Activated T-cell treated with anti-CD3 and anti-CD28 coated beads, Interleukin-2, amount 50 U/mL, for 48 hours (primary cell): ENCODE measurements around the gene QSOX1.
"Not testable (repeated sequence)": the region's sequence is repeated elsewhere in the genome, so short reads cannot be mapped to it uniquely, and the experiment has no call there.

Experiments
- DNase-seq, 2 experiments: peaks; one replicate each; pipeline ENCODE4 v3.0.0-alpha.2; 2020

Gene QSOX1

DNA sequence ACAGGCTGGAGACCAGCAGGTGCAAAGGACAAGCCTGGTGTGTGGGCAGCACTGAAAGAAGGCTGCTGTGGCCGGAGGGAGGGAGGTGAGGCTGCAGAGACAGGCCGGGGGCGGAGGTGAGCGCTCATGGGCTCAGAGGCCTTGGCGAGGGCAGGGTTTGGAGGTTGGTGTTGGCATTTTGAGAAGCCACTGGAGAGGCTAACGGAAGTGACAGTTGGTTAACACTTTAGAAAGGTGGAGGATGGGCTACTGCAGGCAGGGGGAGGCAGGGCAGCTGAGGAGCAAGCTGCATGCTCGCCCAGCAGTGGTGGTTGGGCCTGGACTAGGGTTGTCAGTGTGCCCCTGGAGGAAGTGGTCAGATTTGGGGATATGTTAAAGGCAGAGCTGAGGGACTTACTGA is 37.5 kb downstream of the QSOX1 start:
- DNase-seq = no peak

DNA sequence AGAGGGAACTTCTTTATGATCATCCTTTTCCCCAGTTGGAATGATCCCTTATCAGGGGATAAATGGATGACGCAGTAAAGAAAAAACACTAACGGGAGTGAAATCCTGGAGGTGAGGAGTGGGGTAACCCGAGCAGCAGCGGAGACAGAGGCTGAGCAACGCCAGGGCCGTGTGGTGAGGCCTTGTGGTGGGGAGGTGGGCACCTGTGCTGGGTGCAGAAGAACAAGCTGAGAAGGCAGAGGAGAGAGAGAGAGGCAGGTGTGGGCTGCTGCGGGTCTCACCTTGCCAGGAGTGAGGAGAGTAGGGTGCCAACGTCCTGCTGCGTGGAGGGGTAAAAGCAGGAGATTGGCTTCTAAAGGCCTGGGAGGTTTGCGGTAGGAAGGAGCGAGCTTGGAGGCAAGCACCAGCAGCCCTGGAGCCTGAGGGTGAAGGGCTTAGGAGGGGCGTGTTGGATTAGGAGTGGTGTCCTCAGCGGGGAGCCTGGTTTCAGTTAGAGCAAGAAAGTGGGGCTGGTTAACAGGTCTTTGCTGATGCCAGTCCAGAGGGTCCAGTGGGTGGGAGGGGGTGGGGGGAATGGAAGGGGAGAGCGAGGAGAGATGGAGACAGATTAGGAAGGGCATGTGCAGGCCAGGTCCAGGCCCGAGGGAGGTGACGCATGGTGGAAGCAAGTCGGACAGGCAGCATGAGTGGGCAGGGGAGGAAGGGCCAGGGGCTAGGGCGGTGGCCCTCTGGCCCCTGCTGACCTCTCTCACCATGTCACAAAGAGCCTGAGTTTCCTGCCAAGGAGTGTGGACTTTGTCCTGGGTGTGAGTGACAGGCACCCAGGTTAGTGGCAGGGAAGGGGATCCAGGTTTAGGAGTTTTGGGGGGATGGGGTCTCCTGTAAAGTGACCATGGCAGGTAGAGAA is 38.7 kb downstream of the QSOX1 start:
- no peak for DNase-seq

DNA sequence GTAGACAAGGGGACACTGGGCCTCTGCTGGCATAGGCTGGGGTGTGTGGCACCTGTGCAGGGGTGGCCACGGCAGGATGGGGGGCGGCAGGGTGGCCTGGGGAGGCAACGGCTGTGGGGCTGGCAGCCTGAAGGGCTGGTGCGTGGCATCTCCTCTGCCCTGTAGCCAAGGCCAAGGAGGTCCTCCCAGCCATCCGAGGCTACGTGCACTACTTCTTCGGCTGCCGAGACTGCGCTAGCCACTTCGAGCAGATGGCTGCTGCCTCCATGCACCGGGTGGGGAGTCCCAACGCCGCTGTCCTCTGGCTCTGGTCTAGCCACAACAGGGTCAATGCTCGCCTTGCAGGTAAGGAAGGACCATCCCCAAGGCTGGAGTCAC is 39.4 kb downstream of the QSOX1 start:
- DNase-seq = no peak

DNA sequence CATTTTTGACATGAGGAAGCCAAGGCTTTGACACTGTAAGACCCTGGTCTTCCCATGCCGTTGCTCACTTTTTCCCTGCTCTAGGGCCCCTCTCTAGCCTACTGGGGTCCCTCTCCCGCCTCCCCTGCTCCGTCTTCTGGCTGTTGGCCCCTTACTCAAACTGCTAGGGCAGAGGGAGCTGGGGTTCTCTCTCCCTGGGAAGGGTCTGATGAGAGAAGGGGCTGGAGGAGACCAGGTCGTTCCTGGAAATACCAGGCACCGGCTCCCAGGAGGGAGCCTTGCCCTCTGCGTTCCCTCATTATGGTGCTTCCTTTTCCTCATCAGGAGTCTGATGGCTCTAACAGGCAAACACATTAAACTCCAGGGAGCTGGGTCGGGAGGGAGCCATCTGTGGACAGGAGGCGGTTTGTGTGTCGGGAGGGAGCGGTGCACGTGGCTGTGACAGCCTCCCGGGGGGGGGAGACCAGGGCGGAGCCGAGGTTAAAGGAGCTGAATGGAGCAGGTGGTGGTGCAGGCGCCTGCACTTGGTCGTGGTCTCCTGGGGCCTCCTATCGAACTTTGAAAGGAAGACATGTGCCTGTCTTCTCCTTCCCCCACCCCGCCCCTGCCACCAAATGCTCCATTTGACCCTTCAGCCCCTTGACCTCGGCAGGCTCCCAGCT is 40.0 kb downstream of the QSOX1 start:
- DNase-seq = no peak

DNA sequence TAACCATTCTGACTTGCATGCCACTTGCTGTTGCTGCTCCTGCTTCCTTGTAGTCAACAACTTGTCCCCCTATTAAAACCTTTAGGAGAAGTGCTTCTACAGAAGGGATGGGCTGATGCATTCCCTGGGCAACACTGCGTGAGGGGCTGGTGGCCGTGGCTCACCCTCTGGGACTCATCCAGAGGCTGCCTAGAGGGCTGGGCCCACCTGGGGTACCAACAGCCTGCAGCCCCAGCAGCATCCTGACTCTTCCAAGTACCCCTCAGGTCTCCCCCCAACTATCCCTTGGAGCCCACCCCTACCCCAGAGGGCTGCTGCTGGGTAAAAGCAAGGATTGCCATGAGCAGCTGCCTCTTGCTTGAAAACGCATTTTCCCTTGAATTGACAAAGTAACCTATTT is 40.7 kb downstream of the QSOX1 start:
- no peak for DNase-seq

DNA sequence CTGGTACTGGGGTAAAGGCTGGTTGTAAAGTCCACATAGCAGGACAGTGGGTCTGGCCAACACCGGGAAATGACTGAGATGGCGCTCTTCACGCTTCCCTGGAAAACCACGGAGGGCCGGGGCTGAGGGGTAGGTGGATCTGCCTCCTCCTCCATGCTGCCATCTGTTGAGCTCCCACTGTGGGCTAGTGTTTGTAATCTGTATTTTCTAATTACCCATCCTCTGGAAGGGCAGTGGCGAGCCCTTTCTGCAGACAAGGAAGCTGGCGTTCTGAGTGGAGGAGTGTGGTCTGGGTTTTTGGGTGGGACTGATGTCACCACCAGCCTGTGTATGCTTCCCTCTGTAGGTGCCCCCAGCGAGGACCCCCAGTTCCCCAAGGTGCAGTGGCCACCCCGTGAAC is 41.2 kb downstream of the QSOX1 start:
- DNase-seq = no peak

DNA sequence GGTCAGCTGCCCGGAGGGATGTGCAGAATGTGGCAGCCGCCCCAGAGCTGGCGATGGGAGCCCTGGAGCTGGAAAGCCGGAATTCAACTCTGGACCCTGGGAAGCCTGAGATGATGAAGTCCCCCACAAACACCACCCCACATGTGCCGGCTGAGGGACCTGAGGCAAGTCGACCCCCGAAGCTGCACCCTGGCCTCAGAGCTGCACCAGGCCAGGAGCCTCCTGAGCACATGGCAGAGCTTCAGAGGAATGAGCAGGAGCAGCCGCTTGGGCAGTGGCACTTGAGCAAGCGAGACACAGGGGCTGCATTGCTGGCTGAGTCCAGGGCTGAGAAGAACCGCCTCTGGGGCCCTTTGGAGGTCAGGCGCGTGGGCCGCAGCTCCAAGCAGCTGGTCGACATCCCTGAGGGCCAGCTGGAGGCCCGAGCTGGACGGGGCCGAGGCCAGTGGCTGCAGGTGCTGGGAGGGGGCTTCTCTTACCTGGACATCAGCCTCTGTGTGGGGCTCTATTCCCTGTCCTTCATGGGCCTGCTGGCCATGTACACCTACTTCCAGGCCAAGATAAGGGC is 41.9 kb downstream of the QSOX1 start:
- no peak for DNase-seq

DNA sequence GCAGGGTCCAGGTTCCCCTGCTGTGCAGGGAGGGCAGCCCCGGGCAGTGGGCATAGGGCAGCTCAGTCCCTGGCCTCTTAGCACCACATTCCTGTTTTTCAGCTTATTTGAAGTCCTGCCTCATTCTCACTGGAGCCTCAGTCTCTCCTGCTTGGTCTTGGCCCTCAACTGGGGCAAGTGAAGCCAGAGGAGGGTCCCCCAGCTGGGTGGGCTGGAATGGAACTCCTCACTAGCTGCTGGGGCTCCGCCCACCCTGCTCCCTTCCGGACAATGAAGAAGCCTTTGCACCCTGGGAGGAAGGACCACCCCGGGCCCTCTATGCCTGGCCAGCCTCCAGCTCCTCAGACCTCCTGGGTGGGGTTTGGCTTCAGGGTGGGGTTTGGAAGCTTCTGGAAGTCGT is 42.6 kb downstream of the QSOX1 start:
- no peak for DNase-seq

DNA sequence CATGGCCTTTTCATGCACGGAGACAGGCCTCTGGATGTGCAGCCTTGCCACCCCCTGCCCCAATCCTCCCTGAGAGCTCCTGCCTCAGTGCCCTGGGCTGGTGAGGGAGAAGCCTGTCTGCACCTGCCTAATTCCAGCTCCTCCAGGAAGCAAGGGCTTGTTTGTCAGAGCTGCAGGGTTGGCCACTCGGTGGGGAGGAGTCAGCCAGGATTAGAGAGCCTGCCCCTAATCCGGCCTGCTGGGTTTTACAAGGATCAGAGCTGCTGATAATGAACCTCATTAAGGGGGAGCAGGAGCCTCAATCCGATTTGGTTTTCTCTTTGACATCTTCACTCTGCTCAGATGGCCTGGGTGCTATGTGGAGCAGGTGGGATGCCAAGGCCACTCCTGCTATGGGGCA is 43.5 kb downstream of the QSOX1 start:
- no peak for DNase-seq

DNA sequence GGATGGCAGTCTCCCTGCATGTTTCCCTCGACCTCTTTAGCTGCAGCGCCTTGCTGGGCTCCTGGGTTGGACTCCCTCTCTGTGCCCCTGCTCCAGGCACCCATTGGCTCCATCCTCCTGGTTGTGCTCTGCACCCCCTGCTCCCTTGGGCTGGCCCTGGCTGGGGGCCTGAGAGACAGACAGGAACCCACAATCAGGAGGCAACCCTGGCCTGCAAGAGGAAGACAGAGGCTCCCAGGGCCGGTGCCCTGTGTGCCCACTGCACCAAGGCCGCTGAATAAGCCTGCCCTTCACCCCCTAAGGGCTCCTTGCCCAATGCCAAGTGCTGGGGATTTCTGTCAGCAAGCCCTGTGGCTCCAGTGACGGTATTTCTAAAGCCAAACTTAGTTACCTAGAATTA is 43.9 kb downstream of the QSOX1 start:
- DNase-seq = no peak

DNA sequence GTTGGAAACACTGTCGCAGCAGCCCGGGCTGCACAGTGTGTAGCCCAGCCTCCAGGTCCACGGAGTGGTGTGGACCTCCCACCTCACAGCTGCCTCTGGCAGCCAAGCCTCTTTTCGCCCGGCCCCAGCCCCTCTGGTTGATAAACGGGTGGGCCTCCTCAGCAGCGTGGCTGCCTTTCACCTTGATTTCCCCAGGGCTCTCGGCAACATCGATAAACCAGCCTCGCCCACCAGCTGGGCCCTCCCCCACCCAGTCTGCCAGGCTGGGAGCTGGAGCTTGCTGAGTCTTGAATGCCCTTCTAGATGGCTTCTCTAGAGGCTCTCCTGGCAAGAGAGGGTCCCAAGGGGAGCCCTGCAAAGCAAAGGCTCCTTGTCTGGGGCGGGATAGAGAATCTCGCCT is 44.3 kb downstream of the QSOX1 start:
- no peak for DNase-seq

DNA sequence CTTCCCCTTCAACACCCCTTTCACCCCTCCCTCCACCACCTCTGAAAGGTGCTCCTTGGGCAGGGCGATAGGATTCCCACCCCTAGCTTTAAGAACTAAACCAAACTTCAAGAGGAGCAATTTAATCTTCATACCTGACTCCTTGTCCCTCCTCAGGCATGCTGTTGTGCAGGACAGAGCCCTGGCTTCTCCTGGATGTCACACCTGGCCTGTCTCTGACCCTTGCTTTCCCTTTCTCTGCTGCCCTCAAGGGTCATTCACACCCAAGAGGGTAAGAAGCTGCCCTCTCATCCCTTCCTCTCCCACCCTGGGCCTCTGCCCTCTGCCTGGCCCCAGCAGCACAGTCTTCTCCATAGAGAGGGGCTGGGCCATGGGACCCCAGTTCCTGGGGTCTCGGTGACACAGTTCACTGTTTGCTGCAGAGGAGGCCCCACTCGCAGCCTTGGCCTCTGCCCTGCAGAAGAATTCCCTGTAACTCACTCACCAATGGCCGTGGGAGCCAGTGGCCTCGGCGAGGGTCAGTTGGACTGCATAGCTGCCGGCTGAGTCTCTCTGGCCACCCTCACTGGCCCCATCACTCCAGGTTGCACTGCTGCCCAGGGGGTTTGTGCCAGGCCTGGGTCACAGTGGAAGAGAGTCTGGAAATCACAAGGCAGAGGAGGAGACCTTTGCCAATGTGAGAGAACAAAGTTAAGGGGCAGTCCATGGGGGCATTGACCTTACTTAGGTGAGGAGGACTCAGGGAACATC is 47.0 kb downstream of the QSOX1 start:
- no peak for DNase-seq

DNA sequence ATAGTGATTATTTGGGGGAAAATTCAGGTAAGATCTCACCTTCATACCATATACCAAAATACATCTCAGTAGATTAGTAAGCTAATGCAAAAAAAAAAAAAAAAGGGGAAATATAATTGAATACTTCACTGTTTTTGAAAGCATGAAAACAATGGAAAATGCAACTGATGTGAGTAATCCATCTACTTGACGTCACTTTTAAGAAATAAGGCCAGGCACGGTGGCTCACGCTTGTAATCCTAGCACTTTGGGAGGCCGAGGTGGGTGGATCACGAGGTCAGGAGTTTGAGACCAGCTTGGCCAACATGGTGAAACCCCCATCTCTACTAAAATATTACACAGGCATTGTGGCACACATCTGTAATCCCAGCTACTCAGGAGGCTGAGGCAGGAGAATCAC is 47.9 kb downstream of the QSOX1 start:
- not testable (repeated sequence) for DNase-seq

DNA sequence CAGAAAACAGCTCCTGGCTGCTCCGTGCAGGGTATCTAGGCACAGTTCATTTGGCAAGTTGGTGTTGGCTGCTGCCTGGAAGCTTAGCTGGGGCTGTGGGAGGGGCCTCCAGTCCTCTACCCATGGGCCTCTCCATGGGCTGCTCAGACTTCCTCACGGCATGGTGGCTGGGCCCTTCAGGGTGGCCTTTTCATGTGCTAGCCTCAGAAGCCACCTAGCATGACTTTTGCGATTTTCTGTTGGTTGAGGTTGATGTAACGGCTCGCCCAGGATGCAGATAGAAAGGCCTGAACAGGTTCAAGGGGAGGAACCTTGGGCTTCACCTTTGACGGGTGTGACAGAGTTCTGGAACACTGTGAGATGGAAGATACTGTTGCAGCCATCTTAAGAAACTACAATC is 49.6 kb downstream of the QSOX1 start:
- DNase-seq = no peak

DNA sequence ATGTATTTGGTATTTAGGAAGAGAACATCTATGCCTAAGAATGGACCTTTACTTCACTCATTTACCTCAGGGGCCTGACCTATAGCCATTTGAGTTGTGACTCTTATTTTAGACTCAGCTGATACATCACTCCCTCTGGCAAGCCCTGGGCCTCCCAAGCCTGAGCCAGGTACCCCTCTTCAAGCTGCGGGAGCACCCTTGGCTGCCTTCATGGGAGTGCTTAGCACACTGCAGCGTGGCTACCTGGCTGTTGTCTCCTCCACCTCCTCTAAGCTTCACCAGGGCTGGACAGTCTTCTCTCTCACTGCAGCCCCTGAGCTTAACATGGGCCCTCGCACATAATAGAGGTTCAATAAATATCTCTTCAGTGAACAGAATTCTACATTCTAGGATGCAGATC is 51.9 kb downstream of the QSOX1 start:
- no peak for DNase-seq

DNA sequence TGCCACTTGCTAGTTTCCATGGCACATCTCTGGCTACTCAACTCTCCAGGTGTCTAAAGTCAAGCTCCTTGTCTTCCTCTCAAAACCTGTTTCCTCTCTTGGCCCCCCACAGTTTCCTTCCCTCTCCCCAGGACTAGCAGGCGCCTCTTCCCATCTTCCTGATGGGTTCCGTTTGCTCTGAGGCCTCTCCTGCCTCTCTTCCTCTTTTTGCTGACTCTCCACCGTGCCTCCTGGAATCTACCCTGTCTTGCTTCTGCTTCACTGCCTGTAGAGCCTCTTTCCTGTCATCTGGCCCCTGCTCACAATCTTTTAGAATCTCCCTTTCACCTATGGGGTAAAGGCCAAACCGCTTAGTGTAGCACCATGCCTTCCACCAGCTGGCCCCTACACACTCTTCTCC is 53.6 kb downstream of the QSOX1 start:
- no peak for DNase-seq

DNA sequence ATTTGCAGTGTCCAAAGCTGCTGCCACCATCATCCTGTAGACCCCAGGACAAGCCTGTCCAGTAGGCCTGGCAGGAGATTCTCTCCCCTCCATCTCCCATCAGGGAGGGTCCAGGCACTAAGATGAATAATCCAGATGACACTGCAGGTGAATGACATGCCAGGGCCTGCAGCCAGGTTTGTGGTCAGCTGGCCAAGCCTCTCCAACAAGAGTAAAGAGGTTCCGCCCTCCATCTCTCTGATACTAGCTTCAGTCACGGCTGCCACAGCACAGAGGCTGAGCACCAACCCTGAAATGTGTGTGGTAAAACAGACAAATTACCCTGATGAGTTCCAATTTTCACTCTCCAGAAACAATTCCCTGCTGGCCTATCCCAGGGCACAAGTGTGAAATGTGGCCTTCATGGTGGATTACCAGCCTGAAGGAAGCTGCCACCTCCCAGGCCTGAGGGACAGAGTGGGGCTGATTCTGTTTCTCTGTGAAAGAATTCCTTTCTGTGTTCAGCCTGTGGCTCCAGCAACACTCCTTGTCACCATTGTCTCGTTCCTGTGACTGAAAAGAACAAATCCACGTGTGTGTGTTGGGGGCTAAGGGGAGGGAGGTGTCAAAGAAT is 55.4 kb downstream of the QSOX1 start:
- no peak for DNase-seq

DNA sequence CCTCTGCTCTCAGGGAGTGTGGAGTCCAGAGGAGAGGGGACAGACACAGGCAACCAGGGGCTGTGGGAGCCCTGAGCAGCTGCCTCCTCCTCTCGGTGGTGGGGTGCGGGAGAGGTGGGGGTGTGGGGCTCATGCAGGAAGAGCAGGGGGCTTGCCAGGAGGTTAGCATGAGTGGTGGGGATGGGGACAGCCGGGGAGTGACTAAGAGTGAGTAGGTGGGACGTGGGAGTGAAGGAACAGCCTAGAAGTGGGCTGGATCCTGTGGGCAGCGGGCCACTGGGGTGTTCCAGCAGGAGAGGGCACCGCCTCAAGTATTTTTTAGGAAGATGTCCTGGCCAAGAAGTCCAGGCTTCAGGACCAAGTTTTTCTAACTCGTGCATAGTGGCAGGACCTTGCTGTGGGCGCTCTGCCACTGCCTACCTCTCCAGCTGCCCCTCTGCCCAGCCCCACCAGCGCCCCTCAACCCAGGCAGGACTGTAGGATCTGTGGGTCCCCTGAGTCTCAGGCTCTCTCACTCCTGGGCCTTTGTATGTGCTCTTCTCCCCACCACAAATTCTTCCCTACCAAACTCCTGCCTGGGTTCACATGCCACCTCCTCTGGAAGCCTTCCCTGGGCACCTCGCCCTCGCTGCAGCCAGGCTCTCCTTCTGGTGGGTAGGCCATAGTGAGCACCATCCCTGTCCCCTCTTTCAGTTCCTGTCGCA is 56.6 kb downstream of the QSOX1 start:
- no peak for DNase-seq

DNA sequence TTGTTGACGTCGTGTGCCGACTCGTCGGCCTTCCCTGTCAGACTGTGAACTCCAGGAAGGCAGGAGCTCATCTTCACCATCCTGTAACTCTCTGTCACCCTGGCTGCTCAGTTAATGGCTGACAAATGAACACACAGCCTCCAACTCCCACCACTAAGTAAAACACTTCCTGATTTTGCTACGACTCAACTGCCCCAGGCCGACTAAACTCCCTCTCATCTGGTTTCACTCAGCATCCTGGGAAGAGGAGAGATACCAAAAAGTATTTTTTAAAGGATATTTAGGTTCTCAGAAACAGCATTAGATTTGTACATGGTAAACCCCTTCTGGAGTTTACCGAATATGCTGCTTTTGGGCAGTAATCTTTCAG is 57.2 kb downstream of the QSOX1 start:
- DNase-seq = no peak

DNA sequence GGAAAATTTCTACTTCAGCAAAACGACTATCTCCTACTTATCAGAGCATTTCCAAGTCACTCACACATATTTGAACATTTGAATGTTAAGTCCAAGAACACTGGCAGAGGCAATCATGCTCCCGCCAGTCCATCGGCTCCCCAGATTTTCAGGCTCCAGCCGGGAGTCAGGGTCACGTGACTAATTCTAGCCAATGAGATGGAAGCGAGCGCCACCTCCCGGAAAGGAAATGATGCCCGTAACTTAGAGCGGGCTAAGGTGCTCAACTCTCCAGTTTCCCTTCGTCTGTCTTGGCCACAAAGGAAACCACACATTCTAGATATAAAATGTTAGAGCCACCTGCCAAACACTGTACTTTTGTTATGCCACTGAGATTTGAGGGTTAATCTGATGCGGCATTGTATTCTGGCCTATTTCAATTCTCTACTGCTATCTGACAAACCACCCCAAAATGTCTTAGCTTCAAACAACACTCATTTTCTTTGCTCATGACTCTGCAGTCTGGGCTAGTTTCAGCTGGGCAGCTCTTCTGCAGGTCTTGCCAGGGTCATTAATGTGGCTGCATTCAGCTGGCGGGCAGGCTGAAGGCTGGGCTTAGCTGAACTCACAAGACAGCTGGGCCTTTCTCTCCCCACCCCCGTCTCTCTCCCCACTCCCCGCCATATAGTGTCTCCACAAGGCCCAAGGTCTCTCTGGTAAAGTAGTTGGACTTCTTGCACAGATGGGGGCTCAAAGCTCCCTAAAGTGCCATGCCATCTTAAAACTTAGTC is 58.9 kb downstream of the QSOX1 start:
- DNase-seq = peak; percentile 74 to 78

DNA sequence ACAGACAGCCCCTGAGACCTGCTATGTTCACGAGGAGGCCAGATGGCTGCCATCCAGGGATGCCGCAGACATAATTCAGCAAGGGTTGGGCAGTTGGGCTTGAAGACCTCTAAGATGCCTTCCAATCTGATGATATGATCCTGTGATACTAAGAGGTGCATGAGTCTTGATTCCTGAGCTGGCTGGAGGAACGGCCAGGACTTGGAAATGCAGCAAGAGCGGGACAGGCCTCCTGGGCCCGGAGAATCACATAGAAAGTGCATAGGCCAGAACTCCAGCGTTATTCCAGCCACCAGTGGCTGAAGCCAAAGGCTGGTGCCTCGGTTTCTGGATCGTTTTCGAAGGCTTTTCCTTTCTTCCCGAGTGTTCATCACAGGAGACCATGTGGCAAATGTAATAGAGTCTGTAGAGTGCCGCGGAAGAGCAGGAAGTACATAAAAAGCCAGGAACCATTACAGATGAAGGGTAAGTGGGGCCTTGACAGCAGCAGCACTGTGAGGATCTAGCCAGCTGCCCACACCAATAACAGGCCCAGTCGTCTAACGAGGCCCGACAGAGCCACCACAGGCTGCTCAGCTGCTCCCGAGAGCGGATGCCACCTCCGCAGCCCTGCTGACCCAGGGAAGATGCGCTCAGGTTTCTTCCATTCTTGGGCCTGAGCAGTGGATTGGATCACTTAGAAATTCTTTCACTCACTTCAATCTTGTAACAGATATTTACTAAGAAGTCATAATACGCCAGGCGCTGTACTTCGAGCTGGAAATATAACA is 61.4 kb downstream of the QSOX1 start:
- no peak for DNase-seq
